ENCODE data around the gene C16orf87.
A peak's percentile ranks its signal among the peaks of the same experiment; 100 is the strongest.
"Not testable (repeated sequence)": the region's sequence is repeated elsewhere in the genome, so short reads cannot be mapped to it uniquely, and the experiment has no call there.

C16orf87 gene

GRCh38 chr16:46800494-46800893 is 30.5 kb downstream of the C16orf87 start:
- no peak for DNase-seq

- no peak for DNase-seq
Measured at GRCh38 chr16:46797501-46797900, 33.5 kb downstream of the C16orf87 start.

- DNase-seq = no peak
Measured at GRCh38 chr16:46796764-46797269, 34.2 kb downstream of the C16orf87 start.

GRCh38 chr16:46793841-46794240 is 37.1 kb downstream of the C16orf87 start:
- DNase-seq = no peak

GRCh38 chr16:46790599-46791270 is 40.2 kb downstream of the C16orf87 start:
- DNase-seq = no peak

- DNase-seq = peak; percentile 83
Measured at GRCh38 chr16:46789499-46790414, 41.2 kb downstream of the C16orf87 start.

- no peak for DNase-seq
Measured at GRCh38 chr16:46788891-46789474, 42.0 kb downstream of the C16orf87 start.

- no peak for DNase-seq
Measured at GRCh38 chr16:46787909-46788308, 43.1 kb downstream of the C16orf87 start.

- DNase-seq = no peak
Measured at GRCh38 chr16:46785076-46785845, 45.7 kb downstream of the C16orf87 start.

GRCh38 chr16:46784569-46784968 is 46.4 kb downstream of the C16orf87 start:
- DNase-seq = not testable (repeated sequence)

GRCh38 chr16:46783800-46784199 is 47.2 kb downstream of the C16orf87 start:
- DNase-seq = no peak

GRCh38 chr16:46782320-46782719 is 48.7 kb downstream of the C16orf87 start:
- no peak for DNase-seq

GRCh38 chr16:46777804-46778203 is 53.2 kb downstream of the C16orf87 start:
- DNase-seq = no peak

- no peak for DNase-seq
Measured at GRCh38 chr16:46775214-46775613, 55.8 kb downstream of the C16orf87 start.

GRCh38 chr16:46774743-46775177 is 56.2 kb downstream of the C16orf87 start:
- no peak for DNase-seq

- DNase-seq = no peak
Measured at GRCh38 chr16:46772463-46772862, 58.5 kb downstream of the C16orf87 start.

- DNase-seq = no peak
Measured at GRCh38 chr16:46768809-46769208, 62.2 kb downstream of the C16orf87 start.

GRCh38 chr16:46765050-46765449 is 65.9 kb downstream of the C16orf87 start:
- DNase-seq = no peak

GRCh38 chr16:46763147-46763546 is 67.8 kb downstream of the C16orf87 start:
- no peak for DNase-seq

- no peak for DNase-seq
Measured at GRCh38 chr16:46762583-46762982, 68.4 kb downstream of the C16orf87 start.

- DNase-seq = no peak
Measured at GRCh38 chr16:46759309-46759708, 71.7 kb downstream of the C16orf87 start.
